Esophagus squamous epithelium (tissue), 5 donors: ENCODE data around the gene BRDT. TPM values are rescaled to one million over a fixed set of nuclear protein-coding genes. Genes with fewer than 3 reads are reported as not detected.

Experiments used
- DNase-seq: peaks from one replicate; lab custom pipeline; 2025; lab: John Stamatoyannopoulos, UW
- H3K27ac ChIP-seq, 4 donors: fragments of 200-600 bp; sonication (generic); one replicate each; pipeline ENCODE4 v1.5.1; 2016 to 2019; ENCODE audit warnings: mild to moderate bottlenecking in 1 of 4
- H3K27me3 ChIP-seq, 4 donors: fragments of 200-600 bp; sonication (generic); 1 replicate in 3 of 4; 2 replicates in 1 of 4; pipeline versions ENCODE4 v1.5.1 to v1.6.0; 2017 to 2021; ENCODE audit warnings: antibody characterized with exemption in 1 of 4
- H3K36me3 ChIP-seq, 3 donors: fragments of 200-600 bp; sonication (generic); one replicate each; pipeline ENCODE4 v1.5.1; 2016 to 2019
- H3K4me1 ChIP-seq, 3 donors: fragments of 200-600 bp; sonication (generic); one replicate each; pipeline ENCODE4 v1.5.1; 2017 to 2019
- H3K4me3 ChIP-seq, 4 donors: fragments of 200-600 bp; sonication (generic); 1 replicate in 3 of 4; 2 replicates in 1 of 4; pipeline ENCODE4 v1.5.1; 2016 to 2019; ENCODE audit warnings: mild to moderate bottlenecking in 2 of 4, moderate library complexity in 1 of 4
- H3K9me3 ChIP-seq, 3 donors: fragments of 200-600 bp; sonication (generic); one replicate each; pipeline ENCODE4 v1.5.1; 2016 to 2019
- POLR2A ChIP-seq, 4 donors: fragments of 450-650 bp; IDR thresholded peaks; one replicate each; pipeline ENCODE4 v1.6.1; 2017; ENCODE audit warnings: antibody characterized with exemption in 4 of 4, mild to moderate bottlenecking in 4 of 4, moderate library complexity in 3 of 4
- WGBS, 2 donors: methylation state at CpG; one replicate each; pipeline ENCODE4 v1.1.5; 2018; 5-methylcytosine and 5-hydroxymethylcytosine counted together
- intact Hi-C: fragments of 100-400 bp; cut with DNase I; formaldehyde crosslinking; loops from one replicate; pipeline ENCODE4 v1.15.0; 2022
- total RNA-seq, 4 donors: library from RNA; depleted of rRNA; stranded (reverse); fragments of >200 nt; gene quantifications; one replicate each; pipeline ENCODE4 v1.1.0, GENCODE V29; 2016
- TF ChIP-seq, protein P1 (sequence below), 6 experiments: fragments of 450-650 bp in 4 of 6; fragments of 200-600 bp in 2 of 6; sonication (generic) in 2 of 6; IDR thresholded peaks; one replicate each; pipeline ENCODE4 v1.5.1; 2016 to 2019; ENCODE audit warnings: antibody characterized with exemption in 6 of 6, mild to moderate bottlenecking in 4 of 6, moderate library complexity in 4 of 6
- donor health status: DM: yes; HTN: yes; CAD: no.

BRDT gene
- total RNA-seq = not detected

DNA sequence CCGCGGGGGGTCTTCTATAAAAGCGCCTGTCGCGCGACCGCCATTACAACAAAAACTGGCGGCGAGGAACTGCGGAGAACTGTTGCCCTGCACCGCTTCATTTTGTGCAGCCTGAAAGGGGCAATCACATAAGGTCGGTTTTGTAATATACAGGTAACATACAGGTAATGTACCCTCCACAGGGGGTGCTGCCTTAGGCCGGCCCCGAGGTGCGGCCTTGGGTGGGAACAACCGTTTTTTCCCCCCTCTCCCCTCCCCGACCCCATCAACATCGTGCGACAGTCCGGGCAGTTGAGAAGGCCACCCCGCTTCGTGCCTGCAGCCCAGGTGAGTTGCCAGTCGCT lies at the start of gene BRDT:
Gene BRDT (plus strand): TSS at position 46 of the 344 bp plus-strand sequence. CDS start 13,354 bp downstream, outside the sequence.
- no peak within 1 kb of the TSS for H3K27ac ChIP-seq
- H3K27me3 ChIP-seq = no peaks in the 10 kb centered on the region
- H3K9me3 ChIP-seq = no peaks in the 10 kb centered on the region
- H3K4me1 ChIP-seq = no peaks in the 10 kb centered on the region
- WGBS, 2 donors = 89 to 90% methylated on average over 17 to 21 of the region's 23 CpGs
- intact Hi-C loops = no loop called here
- H3K36me3 ChIP-seq = no peaks in the 10 kb centered on the region
- DNase-seq = no peak
- H3K4me3 ChIP-seq = no peak within 1 kb of the TSS
- TF ChIP-seq, protein P1, sequence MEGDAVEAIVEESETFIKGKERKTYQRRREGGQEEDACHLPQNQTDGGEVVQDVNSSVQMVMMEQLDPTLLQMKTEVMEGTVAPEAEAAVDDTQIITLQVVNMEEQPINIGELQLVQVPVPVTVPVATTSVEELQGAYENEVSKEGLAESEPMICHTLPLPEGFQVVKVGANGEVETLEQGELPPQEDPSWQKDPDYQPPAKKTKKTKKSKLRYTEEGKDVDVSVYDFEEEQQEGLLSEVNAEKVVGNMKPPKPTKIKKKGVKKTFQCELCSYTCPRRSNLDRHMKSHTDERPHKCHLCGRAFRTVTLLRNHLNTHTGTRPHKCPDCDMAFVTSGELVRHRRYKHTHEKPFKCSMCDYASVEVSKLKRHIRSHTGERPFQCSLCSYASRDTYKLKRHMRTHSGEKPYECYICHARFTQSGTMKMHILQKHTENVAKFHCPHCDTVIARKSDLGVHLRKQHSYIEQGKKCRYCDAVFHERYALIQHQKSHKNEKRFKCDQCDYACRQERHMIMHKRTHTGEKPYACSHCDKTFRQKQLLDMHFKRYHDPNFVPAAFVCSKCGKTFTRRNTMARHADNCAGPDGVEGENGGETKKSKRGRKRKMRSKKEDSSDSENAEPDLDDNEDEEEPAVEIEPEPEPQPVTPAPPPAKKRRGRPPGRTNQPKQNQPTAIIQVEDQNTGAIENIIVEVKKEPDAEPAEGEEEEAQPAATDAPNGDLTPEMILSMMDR (IDR thresholded peaks at IDR 0.05) = no peak
- TF ChIP-seq POLR2A (IDR thresholded peaks at IDR 0.05) = no peak

DNA sequence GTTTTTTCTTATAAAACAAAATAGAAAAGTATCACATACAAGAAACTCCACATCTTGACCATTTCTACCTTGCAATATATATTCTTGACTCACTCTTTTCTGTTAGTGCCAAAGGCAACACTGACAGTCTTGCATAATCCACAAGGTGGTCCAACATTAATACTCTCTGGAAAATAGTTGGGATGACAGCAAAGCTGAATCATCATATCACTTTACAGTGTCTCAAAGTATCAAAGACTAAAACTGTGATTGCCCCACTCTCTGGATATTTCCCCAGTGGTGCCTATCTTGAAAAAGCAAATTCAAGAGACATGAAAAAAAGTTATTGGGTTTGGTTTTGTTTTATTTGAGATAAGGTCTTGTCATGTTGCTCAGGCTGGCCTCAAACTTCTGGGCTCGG lies 48.6 kb upstream of the BRDT start:
- Histone ChIP-seq H3K36me3 (no peaks in the 10 kb centered on the region), H3K9me3 (no peaks in the 10 kb centered on the region), H3K27me3 (no peaks in the 10 kb centered on the region), H3K4me1 (no peaks in the 10 kb centered on the region), H3K4me3 (no peak overlapping the region), H3K27ac (no peak overlapping the region)
- WGBS, 2 donors = 88 to 94% methylated on average over 1 of the region's 1 CpG
- intact Hi-C loops = no loop called here
- TF ChIP-seq, protein P1 (IDR thresholded peaks at IDR 0.05) = no peak
- TF ChIP-seq POLR2A (IDR thresholded peaks at IDR 0.05) = no peak
- no peak for DNase-seq

DNA sequence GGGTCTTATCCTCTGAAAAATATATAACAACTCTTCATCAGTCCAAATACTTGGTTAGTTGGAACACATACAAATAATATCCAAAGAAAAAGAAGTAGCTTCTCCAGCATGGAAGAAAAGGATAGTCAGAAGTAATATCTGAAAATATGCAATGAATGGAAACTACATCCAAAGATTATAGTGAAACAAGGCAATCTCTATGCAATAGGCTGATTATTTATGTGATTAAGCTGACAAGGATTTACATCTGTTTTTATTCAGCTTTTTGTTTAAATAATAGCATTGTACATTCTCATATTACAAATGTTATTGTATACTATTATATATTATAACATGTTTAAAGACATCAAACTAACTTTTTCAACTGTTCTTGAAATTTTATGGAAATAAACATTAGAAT lies 48.0 kb upstream of the BRDT start:
- no peak for DNase-seq
- H3K27ac ChIP-seq = no peak overlapping the region
- TF ChIP-seq, protein P1 (IDR thresholded peaks at IDR 0.05) = no peak
- TF ChIP-seq POLR2A (IDR thresholded peaks at IDR 0.05) = no peak

DNA sequence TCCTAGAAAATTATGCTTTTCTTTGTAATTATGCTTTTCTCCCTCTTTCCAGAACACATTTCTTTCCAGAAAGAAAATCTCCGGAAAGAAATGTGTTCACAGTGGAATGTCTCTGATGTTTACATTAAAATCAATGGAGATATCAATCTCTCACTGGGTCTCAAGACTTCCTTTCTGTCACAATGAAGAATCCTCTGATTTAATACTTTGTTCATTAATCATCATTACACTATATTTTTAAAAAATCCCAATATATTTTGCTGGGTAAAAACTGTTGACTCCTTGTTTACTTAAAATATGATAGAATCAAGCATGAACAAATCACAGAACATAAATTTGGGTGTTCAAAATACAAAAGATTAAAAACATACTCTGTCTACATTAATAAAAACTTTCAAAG lies 36.9 kb upstream of the BRDT start:
- TF ChIP-seq, protein P1 (IDR thresholded peaks at IDR 0.05) = no peak
- TF ChIP-seq POLR2A (IDR thresholded peaks at IDR 0.05) = no peak
- no peak for DNase-seq
- intact Hi-C loops = no loop called here
- WGBS, 2 donors = 67 to 68% methylated on average over 1 of the region's 1 CpG
- H3K9me3 ChIP-seq = no peaks in the 10 kb centered on the region
- H3K4me3 ChIP-seq = no peak overlapping the region
- H3K27me3 ChIP-seq = no peaks in the 10 kb centered on the region
- H3K4me1 ChIP-seq = no peaks in the 10 kb centered on the region
- no peaks in the 10 kb centered on the region for H3K36me3 ChIP-seq
- no peak overlapping the region for H3K27ac ChIP-seq

More for the DNA sequence above, 48.0 kb upstream of the BRDT start:
- Histone ChIP-seq H3K9me3 (no peaks in the 10 kb centered on the region), H3K27me3 (no peaks in the 10 kb centered on the region), H3K4me3 (no peak overlapping the region), H3K4me1 (no peaks in the 10 kb centered on the region), H3K36me3 (no peaks in the 10 kb centered on the region)
- intact Hi-C loops = no loop called here

DNA sequence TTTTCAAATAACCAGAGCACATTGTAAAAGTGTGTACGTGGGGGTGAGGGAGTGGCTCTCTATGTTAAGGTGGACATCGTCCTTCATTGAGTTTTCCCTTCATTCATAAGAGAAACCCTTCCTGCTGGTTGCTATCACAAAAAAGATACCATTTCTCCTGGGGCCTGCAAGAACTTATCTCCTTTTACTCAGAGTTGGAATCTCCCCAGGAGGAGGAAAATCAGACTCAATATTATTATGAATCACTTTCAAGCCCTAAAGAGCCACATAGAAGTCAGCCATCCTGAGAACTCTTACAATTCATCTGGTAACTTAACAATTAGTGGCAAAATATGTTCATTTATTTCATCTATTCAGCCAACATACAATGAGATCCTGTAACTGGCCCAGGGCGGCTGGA lies 36.2 kb upstream of the BRDT start:
- no peak for TF ChIP-seq POLR2A (IDR thresholded peaks at IDR 0.05)
- TF ChIP-seq, protein P1 (IDR thresholded peaks at IDR 0.05) = no peak
- Histone ChIP-seq H3K27ac (no peak overlapping the region), H3K4me1 (no peaks in the 10 kb centered on the region), H3K36me3 (no peaks in the 10 kb centered on the region), H3K27me3 (no peaks in the 10 kb centered on the region), H3K4me3 (no peak overlapping the region), H3K9me3 (no peaks in the 10 kb centered on the region)
- no peak for DNase-seq
- intact Hi-C loops = no loop called here
- 60 to 64% methylated on average over 3 of the region's 3 CpGs for WGBS, 2 donors
